IMR-90 (cell line): ENCODE results near the gene ZFP57.

Experiments used
- MAFK ChIP-seq: IDR thresholded peaks from 2 replicates; pipeline ENCODE4 v1.6.1; 2012; ENCODE audit warnings: low read depth, low read length, improper control_type of control experiment
- MXI1 ChIP-seq: IDR thresholded peaks from 2 replicates; pipeline ENCODE4 v1.6.1; 2012; ENCODE audit warnings: low read depth, mild to moderate bottlenecking, low read length, moderate library complexity, borderline replicate concordance
- NFE2L2 ChIP-seq: fragments of 150-350 bp; IDR thresholded peaks from 2 replicates; pipeline ENCODE4 v1.6.1; 2016; ENCODE audit warnings: low read depth, mild to moderate bottlenecking, low read length
- POLR2A ChIP-seq: IDR thresholded peaks from 2 replicates; pipeline ENCODE4 v1.6.1; 2012; ENCODE audit warnings: mild to moderate bottlenecking, low read depth, low read length
- TF ChIP-seq, protein P1 (sequence below): conservative IDR thresholded peaks from 2 replicates; pipeline ENCODE4 v1.5.1; 2012; ENCODE audit warnings: mild to moderate bottlenecking, low read depth, low read length, improper control_type of control experiment
- TF ChIP-seq, protein P2 (sequence below): fragments of 150-350 bp; IDR thresholded peaks from 2 replicates; pipeline ENCODE4 v1.6.1; 2017; ENCODE audit warnings: mild to moderate bottlenecking, antibody characterized with exemption, low read length, low read depth

DNA sequence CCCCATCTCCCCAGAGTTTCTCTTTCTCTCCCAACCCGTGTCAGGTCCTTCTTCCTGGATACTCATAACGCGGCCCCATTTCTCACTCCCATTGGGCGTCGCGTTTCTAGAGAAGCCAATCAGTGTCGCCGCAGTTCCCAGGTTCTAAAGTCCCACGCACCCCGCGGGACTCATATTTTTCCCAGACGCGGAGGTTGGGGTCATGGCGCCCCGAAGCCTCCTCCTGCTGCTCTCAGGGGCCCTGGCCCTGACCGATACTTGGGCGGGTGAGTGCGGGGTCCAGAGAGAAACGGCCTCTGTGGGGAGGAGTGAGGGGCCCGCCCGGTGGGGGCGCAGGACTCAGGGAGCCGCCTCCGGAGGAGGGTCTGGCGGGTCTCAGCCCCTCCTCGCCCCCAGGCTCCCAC is 42.3 kb upstream of the ZFP57 start, which contains the start of gene HLA-F:
- no peak for TF ChIP-seq POLR2A
- TF ChIP-seq, protein P1, sequence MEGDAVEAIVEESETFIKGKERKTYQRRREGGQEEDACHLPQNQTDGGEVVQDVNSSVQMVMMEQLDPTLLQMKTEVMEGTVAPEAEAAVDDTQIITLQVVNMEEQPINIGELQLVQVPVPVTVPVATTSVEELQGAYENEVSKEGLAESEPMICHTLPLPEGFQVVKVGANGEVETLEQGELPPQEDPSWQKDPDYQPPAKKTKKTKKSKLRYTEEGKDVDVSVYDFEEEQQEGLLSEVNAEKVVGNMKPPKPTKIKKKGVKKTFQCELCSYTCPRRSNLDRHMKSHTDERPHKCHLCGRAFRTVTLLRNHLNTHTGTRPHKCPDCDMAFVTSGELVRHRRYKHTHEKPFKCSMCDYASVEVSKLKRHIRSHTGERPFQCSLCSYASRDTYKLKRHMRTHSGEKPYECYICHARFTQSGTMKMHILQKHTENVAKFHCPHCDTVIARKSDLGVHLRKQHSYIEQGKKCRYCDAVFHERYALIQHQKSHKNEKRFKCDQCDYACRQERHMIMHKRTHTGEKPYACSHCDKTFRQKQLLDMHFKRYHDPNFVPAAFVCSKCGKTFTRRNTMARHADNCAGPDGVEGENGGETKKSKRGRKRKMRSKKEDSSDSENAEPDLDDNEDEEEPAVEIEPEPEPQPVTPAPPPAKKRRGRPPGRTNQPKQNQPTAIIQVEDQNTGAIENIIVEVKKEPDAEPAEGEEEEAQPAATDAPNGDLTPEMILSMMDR = no peak
- TF ChIP-seq MXI1 = no peak
- TF ChIP-seq, protein P2, sequence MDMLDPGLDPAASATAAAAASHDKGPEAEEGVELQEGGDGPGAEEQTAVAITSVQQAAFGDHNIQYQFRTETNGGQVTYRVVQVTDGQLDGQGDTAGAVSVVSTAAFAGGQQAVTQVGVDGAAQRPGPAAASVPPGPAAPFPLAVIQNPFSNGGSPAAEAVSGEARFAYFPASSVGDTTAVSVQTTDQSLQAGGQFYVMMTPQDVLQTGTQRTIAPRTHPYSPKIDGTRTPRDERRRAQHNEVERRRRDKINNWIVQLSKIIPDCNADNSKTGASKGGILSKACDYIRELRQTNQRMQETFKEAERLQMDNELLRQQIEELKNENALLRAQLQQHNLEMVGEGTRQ = no peak
- TF ChIP-seq NFE2L2 = no peak
- TF ChIP-seq MAFK = no peak
